HG03139 (cell line): ENCODE measurements around the gene STAT5A.

Experiments used
- ATAC-seq: cut with Tn5 transposase; IDR thresholded peaks from one replicate; pipeline ENCODE4 v1.9.1; 2021; ENCODE audit not compliant: unreplicated experiment

STAT5A gene

DNA sequence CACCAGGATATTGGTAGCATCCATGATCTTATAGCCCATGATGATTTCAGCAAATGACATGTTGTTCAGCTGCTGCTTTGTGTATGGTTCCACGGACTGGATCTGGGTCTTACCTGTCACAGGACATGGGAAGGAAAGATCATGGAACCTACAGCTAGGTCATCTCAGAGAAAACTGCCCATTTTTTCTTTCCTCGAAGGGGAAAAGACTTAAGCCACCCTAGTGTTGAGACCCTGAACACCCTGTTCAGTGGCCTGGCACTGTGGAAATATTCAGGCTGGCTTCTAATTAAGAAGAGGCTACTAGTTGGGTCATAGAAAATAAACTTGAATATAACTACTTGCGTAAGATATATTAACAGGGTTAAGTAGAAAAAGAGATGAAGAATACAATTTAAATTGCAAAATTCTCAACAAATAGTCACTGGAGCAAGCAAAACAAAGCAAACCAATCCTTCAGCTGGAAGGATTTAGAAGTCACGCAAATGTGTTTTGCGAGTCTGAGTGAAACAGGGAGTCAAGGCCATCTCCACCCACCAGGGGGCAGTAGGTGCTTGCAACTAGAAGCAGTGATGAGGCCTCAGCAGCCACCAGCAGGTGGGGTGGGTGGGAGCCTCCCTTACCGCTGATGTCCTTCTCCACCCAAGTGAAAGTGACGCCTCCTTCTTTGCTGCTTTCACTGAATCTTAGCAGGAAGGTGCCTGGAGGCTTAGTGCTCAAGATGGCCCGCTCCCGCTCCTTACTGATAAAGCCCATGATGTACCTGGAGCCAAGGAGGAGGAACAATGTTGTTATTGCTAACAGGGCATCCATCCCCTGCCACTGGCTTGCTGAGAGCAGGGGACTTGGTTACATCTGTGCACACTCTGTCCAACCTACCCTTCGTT, 34.3 kb downstream of the STAT5A start:
- peak; percentile 54 for ATAC-seq

DNA sequence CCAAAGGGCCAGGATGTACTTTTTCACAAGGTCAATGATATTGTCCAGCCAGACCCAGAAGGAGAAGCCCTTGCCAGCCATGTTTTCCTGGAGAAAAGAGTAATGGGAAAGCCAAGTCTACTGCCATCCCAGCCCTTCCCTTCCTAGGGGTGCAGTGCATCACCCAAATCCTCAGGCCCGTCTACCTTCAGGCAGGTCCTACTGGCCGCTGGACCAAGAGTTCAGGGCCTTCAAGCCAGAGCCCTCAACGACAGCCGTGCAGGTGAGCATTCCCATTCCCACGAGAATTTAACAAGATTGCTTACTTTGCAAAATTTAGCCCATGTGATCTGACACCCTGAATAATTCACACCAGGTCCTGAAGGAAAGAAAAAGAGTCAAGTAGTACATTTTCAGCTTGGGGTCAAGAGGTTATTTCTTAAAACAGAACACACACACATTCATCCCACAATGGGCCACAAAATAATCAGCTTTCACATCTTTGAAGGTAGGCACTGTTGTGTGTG, 35.0 kb downstream of the STAT5A start:
- ATAC-seq = no peak

DNA sequence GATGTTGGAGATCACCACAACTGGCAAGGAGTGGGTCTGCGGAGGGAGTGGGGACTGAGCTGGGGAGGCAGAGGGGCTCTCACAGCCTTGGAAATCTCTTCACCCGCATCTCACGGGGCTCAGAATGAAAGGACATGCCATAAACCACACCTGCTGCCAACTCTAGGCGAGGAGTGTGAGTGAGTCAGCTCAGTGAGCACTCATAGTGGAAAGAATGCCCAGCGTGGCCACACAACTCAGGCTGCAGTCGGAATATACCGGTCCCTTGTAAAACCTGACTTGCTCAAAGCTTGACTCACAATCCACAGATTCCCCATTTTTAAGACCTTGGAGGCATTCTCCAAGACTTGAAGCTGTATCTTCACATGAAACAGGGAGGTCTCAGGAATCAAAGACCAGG, 36.7 kb downstream of the STAT5A start:
- ATAC-seq = no peak

DNA sequence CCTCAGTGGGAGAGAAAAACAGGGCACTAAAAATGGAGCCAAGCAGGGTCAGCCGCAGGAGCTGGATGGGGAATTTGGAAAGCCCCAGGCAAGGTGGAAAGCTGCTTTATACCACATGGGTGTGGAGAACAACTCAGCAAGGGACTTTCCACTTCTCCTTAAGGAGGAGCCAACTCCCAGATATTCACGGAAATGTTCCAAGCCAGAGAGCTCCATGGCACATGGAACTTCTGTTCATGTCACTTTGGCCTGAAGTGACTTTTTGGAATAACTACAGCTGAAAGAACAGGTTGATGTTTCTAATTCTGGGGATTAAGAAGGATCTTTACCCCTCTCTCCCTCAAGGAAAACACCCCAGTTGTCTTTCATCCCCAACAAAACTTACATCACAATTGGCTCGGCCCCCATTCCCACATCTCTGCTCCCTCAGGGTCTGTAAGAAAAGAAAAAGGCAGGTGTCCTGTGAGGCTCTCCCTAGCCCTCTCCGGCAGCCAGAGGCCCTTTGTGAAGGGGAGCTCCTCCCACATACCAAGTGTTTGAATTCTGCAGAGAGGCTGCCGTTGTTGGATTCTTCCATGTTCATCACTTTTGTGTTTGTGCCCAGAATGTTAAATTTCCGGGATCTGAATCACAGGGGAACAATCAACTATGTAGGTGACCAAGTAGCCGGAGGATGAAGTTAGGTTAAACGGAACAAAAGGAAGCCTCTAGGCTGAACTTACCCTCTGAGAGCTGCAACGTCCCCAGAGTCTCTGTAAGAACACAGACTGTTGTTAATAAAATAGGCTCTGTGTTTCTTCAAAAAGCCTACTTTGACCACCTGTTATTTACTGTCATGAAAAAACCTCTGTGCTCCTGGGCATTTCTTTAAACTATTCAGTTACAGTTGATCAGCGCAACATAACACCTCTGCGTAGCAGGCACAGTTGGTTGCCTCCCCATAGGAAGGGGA, 41.0 kb downstream of the STAT5A start:
- no peak for ATAC-seq

DNA sequence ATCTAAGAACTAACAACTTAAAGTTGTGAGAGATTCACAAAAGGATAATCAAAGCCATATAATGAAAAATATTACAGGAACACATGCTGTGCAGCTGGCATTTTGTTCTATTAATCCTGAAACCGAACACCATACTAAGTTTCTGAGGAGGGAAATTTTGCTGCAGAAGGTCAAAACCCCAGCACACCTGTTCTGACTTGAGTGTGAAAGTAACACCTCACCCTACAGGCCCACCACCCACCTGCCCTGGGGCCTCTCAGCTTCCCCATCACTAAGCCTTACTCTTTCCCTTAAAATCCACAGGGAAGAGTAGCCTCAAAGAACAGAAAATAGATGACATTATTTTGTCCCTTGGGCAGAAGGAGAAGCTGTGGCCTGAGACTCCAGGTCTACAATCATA, 44.8 kb downstream of the STAT5A start:
- ATAC-seq = no peak

DNA sequence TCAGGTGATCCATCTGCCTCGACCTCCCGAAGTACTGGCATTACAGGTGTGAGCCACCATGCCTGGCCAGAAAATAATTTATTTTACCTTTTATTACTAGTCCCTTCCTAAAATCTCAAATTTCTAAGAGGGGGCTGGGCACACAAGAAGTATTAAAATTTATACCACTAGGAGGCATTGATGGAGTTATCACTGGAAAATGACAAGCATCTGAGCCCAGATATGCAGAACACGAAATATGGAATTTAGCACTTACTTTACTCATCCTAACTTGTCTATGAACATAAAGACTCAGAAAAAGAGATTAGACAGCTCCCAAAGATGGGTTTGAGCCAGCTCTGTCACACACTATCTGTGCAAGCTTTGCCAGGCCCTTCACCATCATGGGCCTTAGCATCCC, 46.4 kb downstream of the STAT5A start:
- ATAC-seq = no peak

DNA sequence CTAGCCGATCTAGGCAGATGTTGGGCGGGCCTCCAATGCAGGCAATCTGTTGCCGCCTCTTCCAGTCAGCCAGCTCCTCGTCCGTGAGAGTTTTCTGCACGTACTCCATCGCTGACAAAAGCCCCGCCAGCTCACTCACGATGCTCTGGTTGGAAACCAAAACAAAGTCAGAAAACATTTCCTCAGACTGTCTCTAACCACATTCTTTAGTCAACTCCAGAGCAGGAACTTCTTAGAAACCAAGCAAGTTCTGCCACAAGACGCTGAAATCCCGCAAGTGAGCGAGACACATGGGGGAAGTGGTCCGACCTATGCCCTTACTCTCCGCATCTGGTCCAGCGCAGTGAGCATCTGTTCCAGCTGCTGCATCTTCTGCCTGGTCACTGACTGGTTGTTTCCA, 49.1 kb downstream of the STAT5A start:
- ATAC-seq = no peak

DNA sequence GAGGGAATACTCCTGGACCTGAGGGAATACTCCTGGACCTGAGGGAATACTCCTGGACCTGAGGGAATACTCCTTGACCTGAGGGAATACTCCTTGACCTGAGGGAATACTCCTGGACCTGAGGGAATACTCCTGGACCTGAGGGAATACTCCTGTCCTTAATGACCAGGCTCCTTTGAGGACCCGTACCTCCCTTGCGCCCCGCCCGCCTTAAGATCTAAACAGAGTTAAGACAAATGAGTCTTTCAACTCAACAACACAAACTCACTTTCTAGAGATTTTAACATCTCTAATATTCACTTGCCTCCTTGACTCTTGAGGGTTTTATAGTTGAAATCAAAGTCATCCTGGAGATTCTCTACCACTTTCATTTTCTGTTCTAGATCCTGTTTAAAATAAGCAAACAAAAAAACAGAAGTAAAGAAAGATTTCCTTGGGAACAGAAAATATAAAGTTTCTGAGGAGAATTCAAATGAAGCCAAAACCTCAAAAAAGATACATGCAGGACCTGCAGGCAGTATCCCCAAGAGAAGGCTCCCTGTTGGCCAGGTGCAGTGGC, 50.2 kb downstream of the STAT5A start:
- no peak for ATAC-seq

DNA sequence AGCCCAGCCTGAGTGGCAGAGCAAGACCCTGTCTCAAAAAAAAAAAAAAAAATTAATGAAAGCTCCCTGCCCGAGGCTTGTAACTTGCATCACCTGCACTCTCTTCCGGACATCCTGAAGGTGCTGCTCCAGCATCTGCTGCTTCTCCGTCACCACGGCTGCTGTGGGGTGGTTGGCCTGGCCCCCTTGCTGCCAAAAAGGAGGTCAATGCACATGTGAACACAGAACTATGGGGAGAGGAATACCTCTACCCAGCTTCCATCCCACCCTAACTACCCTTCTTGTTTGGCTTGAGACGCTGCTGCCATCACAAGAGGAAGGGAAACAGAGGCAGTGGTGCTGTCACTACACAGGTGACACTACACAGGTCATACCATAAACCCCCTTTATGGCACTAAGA, 50.9 kb downstream of the STAT5A start:
- ATAC-seq = no peak

DNA sequence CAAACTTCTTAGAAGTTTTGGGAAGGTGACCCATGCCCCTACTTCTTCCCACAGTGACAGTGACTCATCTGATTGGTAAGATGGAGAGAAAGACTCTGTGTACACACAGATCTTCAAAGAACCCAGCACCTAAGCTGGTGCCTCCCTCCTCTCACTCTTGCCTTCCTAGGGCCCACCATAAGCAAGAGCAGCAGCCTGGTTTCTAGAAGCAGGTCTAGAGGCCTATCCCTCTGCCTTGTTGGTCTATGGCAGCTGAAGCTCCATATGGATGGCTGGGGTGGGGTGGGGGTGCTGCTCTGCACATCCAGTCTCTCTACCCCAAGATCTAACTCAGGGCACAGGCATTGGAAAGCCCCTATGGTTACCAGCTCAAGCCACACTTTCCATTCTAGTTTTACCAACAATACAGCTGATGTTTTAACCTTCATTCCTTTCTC, 52.4 kb downstream of the STAT5A start:
- no peak for ATAC-seq

DNA sequence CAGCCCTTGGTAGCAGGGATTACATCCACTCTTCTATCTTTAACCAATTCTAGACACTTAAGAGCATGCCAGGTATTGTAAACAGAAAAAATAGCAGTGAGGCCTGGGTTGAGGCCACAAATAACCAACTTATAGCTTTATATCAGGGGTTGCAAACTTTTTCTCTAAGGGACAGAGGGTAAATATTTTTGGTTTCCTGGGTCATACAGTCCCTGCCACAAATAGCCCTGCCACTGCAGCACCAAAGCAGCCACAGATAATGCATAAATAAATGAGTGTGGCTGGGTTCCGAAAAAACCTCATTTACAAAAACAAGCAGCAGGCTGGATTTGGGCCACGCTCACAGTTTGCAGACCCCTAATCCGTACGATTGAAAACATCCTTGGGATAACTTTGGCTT, 53.3 kb downstream of the STAT5A start:
- ATAC-seq = no peak

DNA sequence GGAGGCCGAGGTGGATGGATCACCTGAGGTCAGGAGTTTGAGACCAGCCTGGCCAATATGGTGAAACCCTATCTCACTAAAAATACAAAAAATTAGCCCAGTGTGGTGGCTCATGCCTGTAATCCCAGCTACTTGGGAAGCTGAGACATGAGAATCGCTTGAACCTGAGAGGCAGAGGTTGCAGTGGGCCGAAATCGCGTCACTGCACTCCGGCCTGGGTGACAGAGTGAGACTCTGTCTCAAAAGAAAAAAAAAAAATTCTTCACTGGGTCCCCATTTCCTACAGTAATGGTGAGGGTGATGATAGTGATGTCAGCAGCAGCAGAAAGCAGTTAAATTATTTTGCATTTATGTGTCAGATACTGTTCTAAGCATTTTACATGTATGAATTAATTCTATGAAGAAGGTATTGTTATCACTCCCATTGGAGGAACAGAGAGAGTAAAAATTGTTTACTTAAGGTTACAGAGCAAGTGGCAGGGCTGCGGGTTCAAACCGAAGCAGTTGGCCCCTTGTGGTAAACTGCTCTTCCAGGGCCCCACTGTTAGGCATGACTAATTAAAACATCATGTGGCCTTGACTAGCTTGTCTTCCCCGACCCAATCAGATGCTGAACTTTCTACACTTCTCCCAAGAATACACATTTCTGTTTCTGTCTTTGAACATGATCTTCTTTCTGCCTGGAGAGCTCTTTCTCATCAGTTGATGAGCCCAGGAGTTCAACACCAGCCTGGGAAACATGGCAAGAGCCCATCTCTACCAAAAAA, 54.1 kb downstream of the STAT5A start:
- no peak for ATAC-seq

DNA sequence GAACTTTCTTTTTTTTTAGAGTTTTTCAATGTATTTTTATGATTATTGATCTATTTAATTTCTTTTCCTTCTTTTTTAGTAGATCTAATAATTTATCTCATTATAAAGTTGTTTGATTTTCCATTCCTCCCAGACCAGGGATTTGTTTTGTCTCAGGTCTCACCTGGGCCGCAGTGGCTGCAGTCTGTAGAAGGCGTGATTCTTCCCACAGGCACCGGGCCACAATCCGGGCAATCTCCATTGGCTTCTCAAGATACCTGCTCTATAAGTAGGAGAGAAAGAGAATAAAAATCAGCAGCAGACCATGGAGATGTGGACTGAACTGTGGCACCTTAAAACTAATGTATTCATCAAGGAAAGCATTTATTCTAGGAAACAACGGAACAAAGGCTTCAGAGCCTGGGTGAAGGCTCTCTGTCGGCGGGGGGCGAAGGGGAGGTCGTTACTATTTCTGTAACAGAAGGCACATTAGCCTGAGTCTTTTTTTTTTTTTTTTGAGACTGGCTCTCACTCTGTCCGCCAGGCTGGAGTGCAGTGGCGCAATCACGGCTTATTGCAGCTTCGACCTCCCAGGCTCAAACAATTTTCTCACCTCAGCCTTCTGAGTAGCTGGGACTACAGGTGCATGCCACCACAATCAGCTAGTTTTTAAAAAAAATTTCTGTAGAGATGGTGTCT, 57.2 kb downstream of the STAT5A start:
- ATAC-seq = no peak

DNA sequence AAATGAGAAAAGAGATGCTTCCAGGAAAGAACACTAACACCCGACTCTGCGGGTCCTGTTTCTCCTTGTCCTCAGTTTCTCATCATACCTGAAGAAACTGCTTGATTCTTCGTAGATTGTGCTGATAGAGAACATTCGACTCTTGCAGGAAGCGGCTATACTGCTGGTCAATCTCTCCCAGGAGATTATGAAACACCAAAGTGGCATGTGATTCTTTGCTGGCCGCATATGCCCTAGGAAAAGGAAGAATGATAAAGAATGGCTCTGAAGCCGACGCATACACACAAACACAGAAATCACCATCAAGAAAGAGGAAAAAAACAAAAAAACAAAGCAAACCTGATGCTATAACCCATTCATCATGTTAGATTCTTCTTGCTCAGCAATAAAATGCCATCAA, 58.2 kb downstream of the STAT5A start:
- no peak for ATAC-seq

DNA sequence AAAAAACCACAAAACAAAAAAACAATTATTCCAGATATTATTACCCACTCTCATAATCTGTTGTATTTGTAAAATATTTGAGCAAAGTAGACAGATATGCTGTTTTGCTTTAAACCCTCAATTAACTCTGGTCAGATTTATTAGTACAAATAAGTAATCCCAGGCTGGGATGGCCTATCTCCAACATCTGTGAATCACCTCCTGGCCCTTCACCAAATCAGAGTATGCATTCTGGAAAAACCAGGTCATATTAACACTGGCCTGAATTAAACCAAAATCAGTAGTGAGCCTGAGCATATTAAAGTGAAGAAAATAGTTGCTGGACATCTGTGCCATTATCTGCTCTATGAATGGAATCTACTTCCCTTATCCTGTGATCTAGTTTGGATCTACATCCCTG, 58.9 kb downstream of the STAT5A start:
- no peak for ATAC-seq

DNA sequence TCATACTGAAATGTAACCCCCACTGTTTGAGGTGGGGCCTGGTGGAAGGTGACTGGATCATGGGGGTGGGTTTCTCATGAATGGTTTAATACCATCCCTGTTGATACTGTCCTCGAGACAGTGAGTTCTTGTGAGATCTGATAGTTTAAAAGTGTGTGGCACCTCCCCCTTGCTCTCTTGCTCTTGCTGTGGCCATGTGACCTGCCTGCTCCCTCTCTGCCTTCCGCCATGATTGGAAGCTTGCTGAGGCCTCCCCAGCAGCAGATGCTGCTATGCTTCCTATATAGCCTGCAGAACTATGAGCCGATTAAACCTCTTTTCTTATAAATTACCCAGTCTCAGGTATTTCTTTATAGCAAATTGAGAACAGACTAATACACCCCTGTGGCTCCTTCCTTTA, 59.3 kb downstream of the STAT5A start:
- ATAC-seq = no peak

DNA sequence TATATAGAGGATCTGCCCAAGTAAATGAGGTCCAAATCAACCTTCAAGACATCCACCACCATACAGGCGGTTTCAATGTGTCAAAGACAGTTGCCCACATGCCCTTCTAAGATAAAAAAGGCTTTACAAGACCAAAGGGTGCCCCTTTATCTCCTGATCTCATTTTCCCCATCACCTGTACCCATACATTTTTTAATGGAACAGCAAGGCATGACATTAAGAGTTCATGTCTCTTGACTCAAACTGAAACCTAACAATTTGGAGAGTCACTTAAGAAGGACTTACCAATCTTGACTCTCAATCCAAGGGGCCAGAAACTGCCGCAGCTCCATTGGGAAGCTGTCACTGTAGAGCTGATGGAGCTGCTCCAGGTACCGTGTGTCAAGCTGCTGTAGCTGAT, 59.8 kb downstream of the STAT5A start:
- no peak for ATAC-seq

DNA sequence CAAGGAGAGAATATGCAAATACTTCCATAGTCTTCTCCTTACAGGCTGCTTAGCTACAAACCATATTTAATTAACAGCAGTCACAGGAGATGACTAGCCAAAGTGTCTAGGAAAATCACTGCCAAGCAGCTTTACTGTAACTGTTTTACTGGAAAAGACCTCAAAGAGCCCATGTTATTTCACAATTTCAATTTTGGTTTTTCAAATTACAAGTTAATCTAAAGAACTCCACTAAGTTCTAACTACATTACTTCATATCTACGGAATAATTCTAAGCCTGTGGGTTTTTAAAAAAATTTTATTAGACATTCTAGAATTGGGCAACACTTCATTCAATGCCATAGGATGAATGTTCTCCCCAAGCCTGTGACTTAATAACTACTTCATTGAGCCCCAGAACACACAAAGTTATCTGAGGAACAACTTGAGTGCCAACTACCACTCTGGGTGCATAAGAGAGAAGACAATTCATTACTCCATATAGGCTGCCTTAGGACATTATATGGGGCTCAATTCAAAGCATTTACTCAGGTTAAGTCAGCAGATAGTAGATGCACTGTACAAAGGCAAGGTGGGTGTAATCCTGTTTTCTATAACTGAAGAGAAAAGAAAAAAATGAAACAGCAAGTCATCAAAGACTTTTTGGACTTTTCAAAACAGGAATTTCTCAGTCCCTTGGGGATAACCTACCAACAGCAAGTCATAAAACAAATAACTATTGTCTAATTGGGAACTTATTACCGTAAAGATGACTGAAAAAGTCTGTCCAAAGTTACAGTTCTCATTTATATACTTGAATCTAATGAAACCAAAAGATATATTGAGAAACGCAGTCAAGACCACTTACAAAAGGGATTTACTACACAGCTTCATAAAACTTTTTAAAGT, 66.9 kb downstream of the STAT5A start:
- no peak for ATAC-seq

DNA sequence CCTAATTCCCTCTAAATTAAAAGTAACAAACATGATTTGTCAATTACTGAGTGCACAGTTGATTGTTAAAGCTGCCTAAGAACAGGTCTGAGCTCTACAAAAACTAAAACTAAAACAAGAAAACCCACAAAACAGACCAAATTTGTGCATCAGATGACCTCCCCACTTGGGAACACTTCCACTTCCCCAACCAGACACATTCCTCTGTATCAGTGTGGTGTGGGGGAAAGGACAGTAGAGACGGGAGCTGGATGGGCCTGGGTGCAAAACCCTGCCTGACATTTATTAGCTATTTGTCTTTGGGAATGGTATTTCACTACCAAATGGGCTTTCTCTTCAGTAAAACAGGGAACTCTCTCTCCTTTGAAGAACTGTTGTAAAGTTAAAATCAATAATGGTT, 70.1 kb downstream of the STAT5A start:
- no peak for ATAC-seq
